RWPE2 (cell line): ENCODE data around the gene ROBO4.

Experiments
- ATAC-seq: fragments of 200-7000 bp; cut with Tn5 transposase; 3 replicates; pipeline ENCODE4 v1.9.1; 2021; ENCODE audit warnings: low read depth
- DNase-seq: peaks from one replicate; pipeline ENCODE4 v3.0.0-alpha.2; 2020; ENCODE audit warnings: low spot score
- H3K27ac ChIP-seq: fragments of 450-650 bp; 2 replicates; pipeline ENCODE4 v1.5.1; 2017; ENCODE audit warnings: mild to moderate bottlenecking; ENCODE audit not compliant: poor library complexity, severe bottlenecking
- H3K27me3 ChIP-seq: fragments of 250-450 bp; sonication (Bioruptor Pico); 2 replicates; pipeline ENCODE4 v1.5.1; 2021; ENCODE audit warnings: mild to moderate bottlenecking, moderate library complexity; ENCODE audit not compliant: insufficient read depth, poor library complexity, severe bottlenecking
- H3K36me3 ChIP-seq: fragments of 250-450 bp; sonication (Bioruptor Pico); 2 replicates; pipeline ENCODE4 v1.5.1; 2020; ENCODE audit warnings: low read depth, mild to moderate bottlenecking, moderate library complexity
- H3K4me1 ChIP-seq: fragments of 250-450 bp; sonication (Bioruptor Pico); 2 replicates; pipeline ENCODE4 v1.5.1; 2021; ENCODE audit warnings: mild to moderate bottlenecking, moderate library complexity; ENCODE audit not compliant: insufficient read depth, poor library complexity, severe bottlenecking
- H3K4me3 ChIP-seq: fragments of 250-450 bp; sonication (Bioruptor Pico); 2 replicates; pipeline ENCODE4 v1.5.1; 2021; ENCODE audit warnings: mild to moderate bottlenecking, moderate library complexity; ENCODE audit not compliant: severe bottlenecking
- H3K9me3 ChIP-seq: fragments of 250-450 bp; sonication (Bioruptor Pico); 2 replicates; pipeline ENCODE4 v1.5.1; 2021; ENCODE audit warnings: mild to moderate bottlenecking, moderate library complexity; ENCODE audit not compliant: severe bottlenecking
- CTCF ChIP-seq: fragments of 450-650 bp; IDR thresholded peaks from one replicate; pipeline ENCODE4 v1.5.1; 2017; ENCODE audit warnings: mild to moderate bottlenecking, moderate library complexity; ENCODE audit not compliant: poor library complexity, severe bottlenecking

Gene ROBO4

GRCh38 chr11:124919898-124920297 is 22.2 kb upstream of the ROBO4 start:
- no peak for DNase-seq

GRCh38 chr11:124918950-124919349 is 21.3 kb upstream of the ROBO4 start, which contains the start of gene HEPN1:
Gene HEPN1, plus strand, starts transcription at chr11:124919250.
- H3K27me3 ChIP-seq = no peaks in the 10 kb centered on the region
- no peak for ATAC-seq

More at GRCh38 chr11:124919898-124920297, 22.2 kb upstream of the ROBO4 start:
- TF ChIP-seq CTCF = no peak
- no peaks in the 10 kb centered on the region for H3K4me1 ChIP-seq
- H3K4me3 ChIP-seq = no peak overlapping the region
- no peaks in the 10 kb centered on the region for H3K27me3 ChIP-seq
- ATAC-seq = no peak; the same call in 2 of the 3 replicates
- no peaks in the 10 kb centered on the region for H3K36me3 ChIP-seq
- H3K27ac ChIP-seq = no peak overlapping the region
- no peaks in the 10 kb centered on the region for H3K9me3 ChIP-seq

GRCh38 chr11:124917115-124917637 is 19.5 kb upstream of the ROBO4 start:
- H3K27ac ChIP-seq = no peak overlapping the region
- no peaks in the 10 kb centered on the region for H3K27me3 ChIP-seq
- H3K9me3 ChIP-seq = no peaks in the 10 kb centered on the region
- ATAC-seq (no peak), DNase-seq (no peak)
- no peaks in the 10 kb centered on the region for H3K36me3 ChIP-seq
- TF ChIP-seq CTCF = no peak
- no peaks in the 10 kb centered on the region for H3K4me1 ChIP-seq
- H3K4me3 ChIP-seq = no peak overlapping the region

More at GRCh38 chr11:124918950-124919349, 21.3 kb upstream of the ROBO4 start, which contains the start of gene HEPN1:
- Histone ChIP-seq H3K9me3 (no peaks in the 10 kb centered on the region), H3K27ac (no peak within 1 kb of the TSS), H3K4me3 (no peak within 1 kb of the TSS), H3K36me3 (no peaks in the 10 kb centered on the region), H3K4me1 (no peaks in the 10 kb centered on the region)
- no peak for DNase-seq
- TF ChIP-seq CTCF = no peak

GRCh38 chr11:124916370-124916710 is 18.7 kb upstream of the ROBO4 start:
- H3K27ac ChIP-seq = no peak overlapping the region
- ATAC-seq = no peak

More at GRCh38 chr11:124916370-124916710, 18.7 kb upstream of the ROBO4 start:
- TF ChIP-seq CTCF = no peak
- Histone ChIP-seq H3K9me3 (no peaks in the 10 kb centered on the region), H3K4me1 (no peaks in the 10 kb centered on the region), H3K4me3 (no peak overlapping the region), H3K36me3 (no peaks in the 10 kb centered on the region), H3K27me3 (no peaks in the 10 kb centered on the region)
- DNase-seq = no peak
